Astrocyte (in vitro differentiated cells and primary cell): ENCODE results near the gene ABO. TPM values are rescaled to one million over a fixed set of nuclear protein-coding genes. Genes with fewer than 3 reads are reported as not detected.

ENCODE experiments used
- DNase-seq: peaks from one replicate; pipeline ENCODE4 v3.0.0-alpha.2; 2010; ENCODE audit warnings: low read depth
- FAIRE-seq: peaks from 2 replicates; lab custom pipeline; 2011; peaks lifted over from hg19 to GRCh38; lab: Jason Lieb, UNC
- H2AFZ ChIP-seq: 2 replicates; pipeline ENCODE4 v1.6.0; 2012; ENCODE audit warnings: low read depth, low read length, inconsistent platforms
- H3K27ac ChIP-seq: 2 replicates; pipeline ENCODE4 v1.5.1; 2011; ENCODE audit warnings: low read depth, low read length, inconsistent platforms
- H3K27me3 ChIP-seq: 2 replicates; pipeline ENCODE4 v1.6.0; 2011; ENCODE audit warnings: low read length, inconsistent platforms; ENCODE audit not compliant: insufficient read depth
- H3K36me3 ChIP-seq: 2 replicates; pipeline ENCODE4 v1.5.1; 2011; ENCODE audit warnings: low read length, inconsistent platforms; ENCODE audit not compliant: insufficient read depth
- H3K4me1 ChIP-seq: 2 replicates; pipeline ENCODE4 v1.5.1; 2011; ENCODE audit warnings: low read length, inconsistent platforms; ENCODE audit not compliant: insufficient read depth
- H3K4me2 ChIP-seq: 2 replicates; pipeline ENCODE4 v1.6.0; 2012; ENCODE audit warnings: low read length, inconsistent platforms
- H3K4me3 ChIP-seq: 2 replicates; pipeline ENCODE4 v1.5.1; 2011; ENCODE audit warnings: low read depth, mild to moderate bottlenecking, low read length, inconsistent platforms; ENCODE audit not compliant: insufficient read depth
- H3K79me2 ChIP-seq: 2 replicates; pipeline ENCODE4 v1.6.0; 2012; ENCODE audit warnings: mild to moderate bottlenecking, low read length, inconsistent platforms; ENCODE audit not compliant: insufficient read depth
- H3K9ac ChIP-seq: 2 replicates; pipeline ENCODE4 v1.6.0; 2012; ENCODE audit warnings: mild to moderate bottlenecking, low read length, inconsistent platforms
- H3K9me3 ChIP-seq: 2 replicates; pipeline ENCODE4 v1.5.1; 2012; ENCODE audit warnings: low read depth, mild to moderate bottlenecking, low read length, inconsistent platforms; ENCODE audit not compliant: insufficient read depth
- H4K20me1 ChIP-seq: 2 replicates; pipeline ENCODE4 v1.6.0; 2012; ENCODE audit warnings: low read length, inconsistent platforms; ENCODE audit not compliant: insufficient read depth
- H3K27ac Mint-ChIP-seq: one replicate; pipeline ENCODE4 v1.8.0; 2021; ENCODE audit warnings: mild to moderate bottlenecking, mixed read lengths; ENCODE audit not compliant: unreplicated experiment
- H3K27me3 Mint-ChIP-seq: one replicate; pipeline ENCODE4 v1.8.0; 2021; ENCODE audit warnings: low read depth, mixed read lengths; ENCODE audit not compliant: unreplicated experiment
- H3K36me3 Mint-ChIP-seq: one replicate; pipeline ENCODE4 v1.8.0; 2021; ENCODE audit warnings: low read depth, mixed read lengths; ENCODE audit not compliant: unreplicated experiment
- H3K4me1 Mint-ChIP-seq: one replicate; pipeline ENCODE4 v1.8.0; 2021; ENCODE audit warnings: low read depth, mixed read lengths; ENCODE audit not compliant: unreplicated experiment
- H3K4me3 Mint-ChIP-seq: one replicate; pipeline ENCODE4 v1.8.0; 2021; ENCODE audit warnings: mild to moderate bottlenecking, moderate library complexity, mixed read lengths; ENCODE audit not compliant: unreplicated experiment
- H3K9me3 Mint-ChIP-seq: one replicate; pipeline ENCODE4 v1.8.0; 2021; ENCODE audit warnings: mild to moderate bottlenecking, mixed read lengths; ENCODE audit not compliant: unreplicated experiment
- CTCF ChIP-seq: IDR thresholded peaks from 2 replicates; pipeline ENCODE4 v1.5.1; 2011; ENCODE audit warnings: low read depth, mild to moderate bottlenecking, inconsistent platforms, low read length, moderate library complexity; ENCODE audit not compliant: insufficient read depth
- EZH2 ChIP-seq: IDR thresholded peaks from 2 replicates; pipeline ENCODE4 v1.6.1; 2012; ENCODE audit warnings: mild to moderate bottlenecking, low read length, inconsistent platforms; ENCODE audit not compliant: insufficient read depth
- total RNA-seq: library from RNA; stranded (reverse); gene quantifications from 2 replicates; pipeline ENCODE4 v1.2.1, GENCODE V29; 2021

The ABO gene
- total RNA-seq, 1 donor from 2014 or later = not detected

- DNase-seq = no peak
- H3K27me3 Mint-ChIP-seq = peaks cover 29% of the 10 kb centered on the region
- H3K27ac Mint-ChIP-seq = no peak overlapping the region
Observed at GRCh38 chr9:133227242-133227860, 47.6 kb downstream of the ABO start.

GRCh38 chr9:133226219-133227171 is 48.5 kb downstream of the ABO start:
- Histone ChIP-seq H3K4me3 (no peak overlapping the region), H2AFZ (no peak overlapping the region), H3K9me3 (no peaks in the 10 kb centered on the region), H3K36me3 (no peaks in the 10 kb centered on the region), H3K79me2 (no peaks in the 10 kb centered on the region), H3K4me1 (no peaks in the 10 kb centered on the region), H3K27me3 (no peaks in the 10 kb centered on the region), H4K20me1 (no peaks in the 10 kb centered on the region), H3K27ac (no peak overlapping the region), H3K9ac (no peak overlapping the region), H3K4me2 (no peak overlapping the region)
- no peak overlapping the region for H3K27ac Mint-ChIP-seq
- TF ChIP-seq CTCF = no peak
- no peak for TF ChIP-seq EZH2
- FAIRE-seq (no peak), DNase-seq (no peak)
- H3K36me3 Mint-ChIP-seq = no peaks in the 10 kb centered on the region
- H3K4me3 Mint-ChIP-seq = no peak overlapping the region
- H3K4me1 Mint-ChIP-seq = no peaks in the 10 kb centered on the region
- peaks cover 26% of the 10 kb centered on the region for H3K27me3 Mint-ChIP-seq
- peaks cover 1% of the 10 kb centered on the region for H3K9me3 Mint-ChIP-seq

More at GRCh38 chr9:133227242-133227860, 47.6 kb downstream of the ABO start:
- no peak overlapping the region for H2AFZ ChIP-seq
- H3K9ac ChIP-seq = no peak overlapping the region
- no peaks in the 10 kb centered on the region for H3K79me2 ChIP-seq
- Mint-ChIP-seq H3K4me3 (no peak overlapping the region), H3K4me1 (no peaks in the 10 kb centered on the region), H3K9me3 (peaks cover 1% of the 10 kb centered on the region), H3K36me3 (no peaks in the 10 kb centered on the region)
- no peaks in the 10 kb centered on the region for H4K20me1 ChIP-seq
- H3K4me2 ChIP-seq = no peak overlapping the region
- H3K4me1 ChIP-seq = no peaks in the 10 kb centered on the region
- no peak for TF ChIP-seq CTCF
- no peak for TF ChIP-seq EZH2
- H3K27ac ChIP-seq = no peak overlapping the region
- no peak overlapping the region for H3K4me3 ChIP-seq
- no peaks in the 10 kb centered on the region for H3K9me3 ChIP-seq
- H3K36me3 ChIP-seq = no peaks in the 10 kb centered on the region
- FAIRE-seq = no peak
- no peaks in the 10 kb centered on the region for H3K27me3 ChIP-seq
